Subcutaneous adipose tissue (tissue), 4 donors: ENCODE results near the gene CTSD. TPM values are rescaled to one million over a fixed set of nuclear protein-coding genes. Genes with fewer than 3 reads are reported as not detected.

Experiments
- CTCF ChIP-seq: fragments of 450-650 bp; IDR thresholded peaks from one replicate; pipeline ENCODE4 v1.5.1; 2016; ENCODE audit warnings: low read depth, mild to moderate bottlenecking, control low read depth, antibody characterized with exemption, moderate library complexity
- total RNA-seq, 4 donors: library from RNA; depleted of rRNA; stranded (reverse); fragments of >200 nt; gene quantifications; one replicate each; pipeline ENCODE4 v1.1.0, GENCODE V29; 2016

Gene CTSD
- total RNA-seq, 4 donors from 2014 or later: 387 to 1,776 (median 548) TPM

GRCh38 chr11:1762537-1763302 is 1.0 kb downstream of the CTSD start:
- TF ChIP-seq CTCF: no peak

GRCh38 chr11:1761857-1762536 is 1.7 kb downstream of the CTSD start:
- no peak for TF ChIP-seq CTCF

GRCh38 chr11:1761110-1761856 is 2.4 kb downstream of the CTSD start:
- TF ChIP-seq CTCF: no peak

- TF ChIP-seq CTCF: no peak
Observed at GRCh38 chr11:1760351-1761109, 3.2 kb downstream of the CTSD start.

GRCh38 chr11:1759851-1760220 is 3.9 kb downstream of the CTSD start:
- TF ChIP-seq CTCF: no peak

- no peak for TF ChIP-seq CTCF
Observed at GRCh38 chr11:1759151-1759850, 4.4 kb downstream of the CTSD start.
